ENCODE data around the gene ERICH6.

Gene ERICH6

DNA sequence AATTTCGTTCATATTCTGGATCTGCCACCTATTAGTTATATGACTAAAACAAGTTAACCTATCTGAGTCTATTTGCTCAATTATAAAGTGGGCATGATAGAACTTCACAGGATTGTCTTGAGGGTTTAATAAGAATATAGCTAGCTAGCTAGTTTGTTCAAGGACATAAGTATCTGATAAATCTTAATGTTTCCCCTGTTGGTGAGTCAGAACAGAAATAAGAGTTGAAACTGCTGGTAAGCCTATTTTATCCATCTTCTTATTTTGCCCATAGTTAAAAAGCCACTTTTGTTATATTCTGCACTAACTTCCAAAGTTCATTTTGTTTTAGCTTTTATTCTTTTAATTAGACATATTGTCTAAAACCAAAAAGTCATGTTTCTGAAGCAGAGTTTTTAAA lies 91.2 kb downstream of the ERICH6 start:
- no peak for DNase-seq

DNA sequence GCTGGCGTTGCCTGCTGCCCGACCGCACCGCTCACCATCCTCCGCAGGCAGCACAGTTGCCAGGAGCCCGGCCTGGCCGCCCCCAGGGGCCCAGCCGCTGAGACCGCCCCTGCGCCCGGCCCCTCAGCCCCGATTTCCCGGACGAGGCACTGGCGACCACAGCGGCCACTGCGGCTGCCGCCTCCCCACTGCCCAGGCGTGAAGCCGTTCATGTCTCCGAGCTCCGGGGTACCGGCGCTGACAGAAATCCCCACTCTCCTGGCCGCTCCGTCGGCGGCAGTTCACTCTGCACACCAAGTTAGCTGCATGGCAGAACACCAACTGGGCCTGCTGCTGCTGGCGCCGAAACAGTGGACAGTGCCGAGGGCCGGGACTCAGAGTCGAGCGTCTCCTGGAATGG lies 92.1 kb downstream of the ERICH6 start:
- no peak for DNase-seq

DNA sequence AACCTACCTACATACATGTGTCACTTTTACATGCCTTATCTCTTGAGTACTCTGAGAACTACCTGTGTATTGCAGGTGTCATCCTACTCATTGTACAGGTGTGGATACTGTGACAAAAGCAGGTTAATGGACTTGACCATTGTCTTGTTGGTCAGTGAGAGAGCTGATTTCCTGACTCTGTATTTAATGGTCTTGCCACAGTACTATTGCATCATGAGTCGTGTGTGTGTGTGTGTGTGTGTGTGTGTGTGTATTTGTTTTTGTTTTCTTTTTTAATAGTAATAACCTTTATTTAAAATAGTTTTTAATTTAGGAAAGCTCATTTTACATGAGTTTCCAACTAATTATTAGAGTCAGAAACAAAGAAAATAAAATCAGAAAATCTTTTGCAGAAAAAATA lies 92.9 kb downstream of the ERICH6 start:
- no peak for DNase-seq

DNA sequence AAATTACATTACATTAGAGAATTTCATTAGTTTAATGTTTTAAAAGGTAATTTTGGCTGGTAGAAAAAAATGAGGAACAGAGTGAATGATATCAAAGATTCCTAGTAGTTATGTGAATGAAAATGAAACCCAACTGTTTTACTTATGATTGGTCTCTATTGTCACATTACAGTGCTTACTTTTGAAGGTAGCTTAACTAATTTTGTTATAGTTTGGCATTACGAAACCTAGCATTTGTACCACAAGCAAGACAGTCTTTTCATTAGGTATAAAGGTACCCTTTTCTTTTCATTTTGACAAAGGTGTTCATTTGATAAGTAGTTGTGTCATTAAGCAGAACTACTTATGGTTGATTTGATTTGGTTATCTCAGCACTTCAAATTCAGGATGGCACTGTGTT lies 93.7 kb downstream of the ERICH6 start:
- DNase-seq: no peak
